ENCODE data around the gene ACTL7A. TPM values are rescaled to one million over a fixed set of nuclear protein-coding genes. Genes with fewer than 3 reads are reported as not detected.

ACTL7A gene
- total and polyA plus RNA-seq, 2 of the 4 experiments (the other 2 are of a cell fraction): not detected

GRCh38 chr9:108911820-108912219 is 49.8 kb downstream of the ACTL7A start:
- Histone ChIP-seq H2BK5ac (ENCODE audit: low read depth, low read length, poor library complexity, severe bottlenecking) (no peak overlapping the region), H3K27me3 (ENCODE audit: control insufficient read depth, insufficient read depth, low read length) (no peaks in the 10 kb centered on the region), H2AFZ (replicated peaks; ENCODE audit: low read length, poor library complexity) (no peak overlapping the region), H3K9me1 (ENCODE audit: insufficient read depth, low read length) (no peaks in the 10 kb centered on the region), H3K9ac (ENCODE audit: low read depth, low read length) (no peak overlapping the region), H2AK5ac (ENCODE audit: low read depth, low read length) (no peak overlapping the region), H3K79me1 (ENCODE audit: low read depth in 1 of 2, low read length in 2 of 2) (no peaks in the 10 kb centered on the region), H3K4me2 (ENCODE audit: low read depth, low read length) (no peak overlapping the region), H2BK15ac (ENCODE audit: low read depth, low read length) (no peak overlapping the region), H4K8ac (ENCODE audit: low read depth in 2 of 2, low read length in 2 of 2) (no peak overlapping the region), H3K36me3 (ENCODE audit: control insufficient read depth, insufficient read depth, low read length) (peaks cover 31% of the 10 kb centered on the region), H4K20me1 (ENCODE audit: insufficient read depth, low read length) (no peaks in the 10 kb centered on the region), H3K18ac (ENCODE audit: low read depth, low read length) (no peak overlapping the region), H3K23ac (ENCODE audit: low read depth, low read length) (no peak overlapping the region), H4K91ac (ENCODE audit: insufficient read depth, low read depth, low read length) (no peak overlapping the region), H2BK120ac (ENCODE audit: low read depth, low read length) (no peak overlapping the region), H3K14ac (replicated peaks; ENCODE audit: low read depth, low read length) (no peak overlapping the region), H3K56ac (ENCODE audit: extremely low read depth, insufficient read depth, low read length) (no peak overlapping the region), H3K4me3 (ENCODE audit: insufficient read depth, low read depth, low read length) (no peak overlapping the region), H4K5ac (ENCODE audit: low read depth, low read length) (no peak overlapping the region), H3K9me3 (ENCODE audit: control insufficient read depth, insufficient read depth, low read length) (no peaks in the 10 kb centered on the region), H2AK9ac (replicated peaks; ENCODE audit: low read depth, low read length, poor library complexity) (no peak overlapping the region), H2BK20ac (ENCODE audit: low read depth, low read length) (no peak overlapping the region), H3K4ac (ENCODE audit: low read depth, low read length) (no peak overlapping the region), H3K27ac (ENCODE audit: insufficient read depth, low read length) (no peak overlapping the region), H3K4me1 (ENCODE audit: control insufficient read depth, insufficient read depth, low read length) (no peaks in the 10 kb centered on the region)
- dilution Hi-C loops (cut with HindIII; ENCODE audit: low sequenced_read_pairs, unreplicated experiment) (no loop called here), in situ Hi-C loops (cut with MboI; ENCODE audit: low sequenced_read_pairs) (no loop called here), intact Hi-C loops (cut with micrococcal nuclease) (no loop called here)
- ATAC-seq (ENCODE audit: low read depth): no peak
- no peak for DNase-seq
- no TSS peak for BruUV-seq (replicated peaks)
- CTCF ChIA-PET: no interaction called here
- POLR2A ChIA-PET (ENCODE audit: unreplicated experiment): no interaction called here
- TF ChIP-seq ELK1 (IDR thresholded peaks at IDR 0.05; ENCODE audit: borderline replicate concordance, low read depth, low read length): no peak
- no peak for TF ChIP-seq CHD1 (IDR thresholded peaks at IDR 0.05; ENCODE audit: low read depth, low read length)
- no peak for TF ChIP-seq SMC3 (IDR thresholded peaks at IDR 0.05; ENCODE audit: low read depth, low read length)
- TF ChIP-seq RFX5 (IDR thresholded peaks at IDR 0.05; ENCODE audit: low read depth, low read length): no peak
- TF ChIP-seq NFE2L2 (IDR thresholded peaks at IDR 0.05; ENCODE audit: low read depth, low read length): no peak
- no peak for TF ChIP-seq MAZ (IDR thresholded peaks at IDR 0.05; ENCODE audit: borderline replicate concordance, low read depth, low read length)
- TF ChIP-seq RAD21 (IDR thresholded peaks at IDR 0.05; ENCODE audit: low read length): no peak
- TF ChIP-seq CTCF (conservative IDR thresholded peaks at IDR 0.05; ENCODE audit: low read depth, low read length): no peak
- no peak for TF ChIP-seq USF2 (IDR thresholded peaks at IDR 0.05; ENCODE audit: low read depth, low read length)
- no peak for TF ChIP-seq RCOR1 (IDR thresholded peaks at IDR 0.05; ENCODE audit: insufficient replicate concordance, low read length)
- no peak for TF ChIP-seq MXI1 (IDR thresholded peaks at IDR 0.05; ENCODE audit: borderline replicate concordance, low read depth, low read length)
- no peak for TF ChIP-seq BHLHE40 (IDR thresholded peaks at IDR 0.05; ENCODE audit: low read depth, low read length)
- no peak for TF ChIP-seq CEBPB (IDR thresholded peaks at IDR 0.05; ENCODE audit: low read depth, low read length)
- no peak for TF ChIP-seq MAFK (IDR thresholded peaks at IDR 0.05; ENCODE audit: low read depth, low read length)
- TF ChIP-seq FOS (IDR thresholded peaks at IDR 0.05; ENCODE audit: low read depth, low read length): no peak
- no peak for TF ChIP-seq POLR2A (IDR thresholded peaks at IDR 0.05; ENCODE audit: low read depth, low read length)
- WGBS, 2 experiments (ENCODE audit: extremely low coverage in 2 of 2, insufficient read length in 1 of 2): no CpG with 5 or more reads among the region's 1 CpG

Data from IMR-90 (cell line).